H9 (cell line): ENCODE data around the gene NRG3. TPM values are rescaled to one million over a fixed set of nuclear protein-coding genes. Genes with fewer than 3 reads are reported as not detected.

ENCODE experiments used
- DNase-seq: peaks from one replicate; pipeline ENCODE4 v3.0.0-alpha.2; 2017
- H2AFZ ChIP-seq: one replicate; pipeline ENCODE4 v1.6.1; 2013; ENCODE audit warnings: mild to moderate bottlenecking, low read length, control low read depth, moderate library complexity
- H2AK5ac ChIP-seq: 2 replicates; pipeline ENCODE4 v1.6.1; 2013; ENCODE audit warnings: low read length, control low read depth, mixed read lengths; ENCODE audit not compliant: insufficient read length
- H2BK120ac ChIP-seq: one replicate; pipeline ENCODE4 v1.6.1; 2013; ENCODE audit warnings: low read depth, mild to moderate bottlenecking, low read length, control low read depth, inconsistent platforms; ENCODE audit not compliant: poor library complexity, severe bottlenecking
- H2BK12ac ChIP-seq: 2 replicates; pipeline ENCODE4 v1.6.1; 2013; ENCODE audit warnings: low read length, control low read depth, mixed read lengths, low read depth; ENCODE audit not compliant: insufficient read length
- H2BK15ac ChIP-seq: 2 replicates; pipeline ENCODE4 v1.6.1; 2013; ENCODE audit warnings: low read depth, low read length, control low read depth
- H2BK20ac ChIP-seq: one replicate; pipeline ENCODE4 v1.6.1; 2013; ENCODE audit warnings: low read depth, mild to moderate bottlenecking, low read length, control low read depth, inconsistent platforms; ENCODE audit not compliant: poor library complexity, severe bottlenecking
- H2BK5ac ChIP-seq: 2 replicates; pipeline ENCODE4 v1.6.1; 2013; ENCODE audit warnings: low read length, control low read depth, mixed read lengths; ENCODE audit not compliant: insufficient read length
- H3K14ac ChIP-seq: 2 replicates; pipeline ENCODE4 v1.6.1; 2013; ENCODE audit warnings: low read length, control low read depth; ENCODE audit not compliant: insufficient read depth
- H3K18ac ChIP-seq: 2 replicates; pipeline ENCODE4 v1.6.1; 2013; ENCODE audit warnings: low read depth, mild to moderate bottlenecking, mixed read lengths, low read length, control low read depth; ENCODE audit not compliant: insufficient read length
- H3K23ac ChIP-seq: 2 replicates; pipeline ENCODE4 v1.6.1; 2013; ENCODE audit warnings: low read length, control low read depth, mixed read lengths, low read depth; ENCODE audit not compliant: insufficient read length
- H3K23me2 ChIP-seq: 2 replicates; pipeline ENCODE4 v1.6.1; 2013; ENCODE audit warnings: low read depth, mild to moderate bottlenecking, mixed read lengths, low read length, control low read depth; ENCODE audit not compliant: insufficient read length, poor library complexity, severe bottlenecking
- H3K27ac ChIP-seq: 2 replicates; pipeline ENCODE4 v1.5.1; 2013; ENCODE audit warnings: low read length, control low read depth, mixed read lengths, low read depth; ENCODE audit not compliant: insufficient read length
- H3K27me3 ChIP-seq: 2 replicates; pipeline ENCODE4 v1.6.1; 2013; ENCODE audit warnings: low read length, control low read depth, inconsistent platforms; ENCODE audit not compliant: insufficient read depth
- H3K4ac ChIP-seq: 2 replicates; pipeline ENCODE4 v1.6.1; 2013; ENCODE audit warnings: low read depth, mild to moderate bottlenecking, control low read depth, inconsistent platforms, low read length, moderate library complexity
- H3K4me1 ChIP-seq: 2 replicates; pipeline ENCODE4 v1.6.1; 2013; ENCODE audit warnings: low read length, control low read depth, inconsistent platforms; ENCODE audit not compliant: insufficient read depth
- H3K4me2 ChIP-seq: 2 replicates; pipeline ENCODE4 v1.6.1; 2013; ENCODE audit warnings: low read length, control low read depth, mixed read lengths; ENCODE audit not compliant: insufficient read length, insufficient read depth
- H3K56ac ChIP-seq: 2 replicates; pipeline ENCODE4 v1.6.1; 2013; ENCODE audit warnings: low read depth, mild to moderate bottlenecking, mixed read lengths, low read length, control low read depth; ENCODE audit not compliant: insufficient read length
- H3K79me1 ChIP-seq: 2 replicates; pipeline ENCODE4 v1.6.1; 2013; ENCODE audit warnings: low read depth, mild to moderate bottlenecking, moderate library complexity, low read length, control low read depth, inconsistent platforms; ENCODE audit not compliant: insufficient read depth, poor library complexity, severe bottlenecking
- H3K79me2 ChIP-seq: 2 replicates; pipeline ENCODE4 v1.6.1; 2013; ENCODE audit warnings: low read length, control low read depth, inconsistent platforms; ENCODE audit not compliant: insufficient read depth
- H3K9ac ChIP-seq: 2 replicates; pipeline ENCODE4 v1.6.1; 2013; ENCODE audit warnings: low read length, control low read depth, mixed read lengths; ENCODE audit not compliant: insufficient read length; ENCODE audit errors: extremely low read depth
- H3K9me3 ChIP-seq: one replicate; pipeline ENCODE4 v1.6.1; 2013; ENCODE audit warnings: low read depth, low read length, inconsistent platforms; ENCODE audit not compliant: control insufficient read depth
- H3T11ph ChIP-seq: one replicate; pipeline ENCODE4 v1.6.1; 2013; ENCODE audit warnings: mild to moderate bottlenecking, low read length, control low read depth, inconsistent platforms
- H4K20me1 ChIP-seq: one replicate; pipeline ENCODE4 v1.6.1; 2013; ENCODE audit not compliant: control insufficient read depth, insufficient read length, insufficient read depth
- H4K5ac ChIP-seq: 2 replicates; pipeline ENCODE4 v1.6.1; 2013; ENCODE audit warnings: low read depth, mild to moderate bottlenecking, mixed read lengths, low read length, control low read depth; ENCODE audit not compliant: insufficient read length
- H4K8ac ChIP-seq: replicated peaks from 2 replicates; pipeline ENCODE4 v1.6.1; 2013; ENCODE audit warnings: low read length, control low read depth, mixed read lengths, low read depth; ENCODE audit not compliant: insufficient read length
- H4K91ac ChIP-seq: 2 replicates; pipeline ENCODE4 v1.6.1; 2013; ENCODE audit warnings: low read depth, mild to moderate bottlenecking, moderate library complexity, mixed read lengths, low read length, control low read depth; ENCODE audit not compliant: insufficient read length
- H3K27ac Mint-ChIP-seq, 3 experiments: 2 replicates in 2 of 3; 3 replicates in 1 of 3; pipeline ENCODE4 v1.8.0; 2020 to 2021; ENCODE audit warnings: mixed read lengths in 3 of 3, mild to moderate bottlenecking in 1 of 3, moderate library complexity in 1 of 3
- H3K27me3 Mint-ChIP-seq: 2 replicates; pipeline ENCODE4 v1.8.0; 2021; ENCODE audit warnings: low read depth, mild to moderate bottlenecking, moderate library complexity, mixed read lengths
- H3K36me3 Mint-ChIP-seq, 3 experiments: 2 replicates in 2 of 3; 3 replicates in 1 of 3; pipeline ENCODE4 v1.8.0; 2020 to 2021; ENCODE audit warnings: low read depth in 3 of 3, mixed read lengths in 3 of 3; ENCODE audit not compliant: insufficient read depth in 1 of 3
- H3K4me1 Mint-ChIP-seq, 2 experiments: 2 replicates each; pipeline ENCODE4 v1.8.0; 2020; ENCODE audit warnings: mixed read lengths in 2 of 2
- H3K4me3 Mint-ChIP-seq, 2 experiments: 2 replicates in 1 of 2; 3 replicates in 1 of 2; pipeline ENCODE4 v1.8.0; 2020 to 2021; ENCODE audit warnings: mild to moderate bottlenecking in 2 of 2, mixed read lengths in 2 of 2, moderate library complexity in 1 of 2
- H3K9me3 Mint-ChIP-seq, 2 experiments: 2 replicates in 1 of 2; 3 replicates in 1 of 2; pipeline ENCODE4 v1.8.0; 2020; ENCODE audit warnings: mild to moderate bottlenecking in 2 of 2, mixed read lengths in 2 of 2, moderate library complexity in 1 of 2
- WGBS: extraction: QIAGEN DNeasy Blood & Tissue Kit; methylation state at CpG from one replicate; pipeline ENCODE4 v1.1.7; 2013; ENCODE audit warnings: missing lambda C conversion rate, low lambda C conversion rate, mixed read lengths; ENCODE audit not compliant: insufficient read length; ENCODE audit errors: extremely low coverage; 5-methylcytosine and 5-hydroxymethylcytosine counted together
- total RNA-seq: library from RNA; stranded (reverse); gene quantifications from 2 replicates; pipeline ENCODE4 v1.2.1, GENCODE V29; 2021
- TF ChIP-seq, protein P1 (sequence below): fragments of 200-600 bp; sonication (generic); conservative IDR thresholded peaks from 3 replicates; pipeline ENCODE4 v1.8.0; 2021; ENCODE audit warnings: antibody characterized with exemption, mild to moderate bottlenecking

NRG3 gene
- total RNA-seq, 1 experiment from 2014 or later, result 1.6 TPM

DNA sequence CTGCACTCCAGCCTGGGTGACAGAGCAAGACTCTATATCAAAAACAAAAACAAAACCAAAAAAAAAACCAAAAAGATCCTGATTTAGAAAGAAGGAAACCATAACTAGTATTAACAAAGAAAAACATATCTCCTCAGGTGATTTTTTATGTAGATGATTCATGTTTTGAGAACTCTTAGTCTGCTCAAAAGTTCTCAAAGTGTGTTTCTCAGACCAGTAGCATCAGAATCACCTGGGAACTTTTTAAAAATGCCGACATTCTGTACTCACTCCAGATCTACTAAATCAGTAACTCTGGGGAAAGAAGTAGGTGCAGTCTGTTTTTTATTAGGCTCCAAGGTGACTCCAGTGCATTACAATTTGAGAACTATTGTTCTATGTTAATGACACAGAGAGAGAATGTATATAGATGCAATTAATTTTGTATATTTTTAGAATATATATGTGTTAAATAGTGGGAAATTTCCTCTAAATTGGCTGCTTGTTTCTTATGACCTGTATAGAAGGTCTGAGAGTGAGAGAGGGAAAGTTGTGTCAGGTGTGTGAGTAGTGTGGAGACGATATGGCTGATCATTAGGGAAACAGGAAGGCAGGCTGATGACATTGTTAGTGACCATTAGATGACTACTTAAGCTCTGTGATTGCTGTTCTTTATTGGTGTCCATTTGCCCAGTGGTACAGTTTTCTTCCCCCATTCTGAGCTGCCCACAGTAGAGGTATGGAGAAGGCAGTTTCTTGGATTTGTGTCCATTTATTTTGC lies 1075.0 kb downstream of the NRG3 start:
- Histone ChIP-seq H3K27me3 (no peaks in the 10 kb centered on the region), H3T11ph (no peak overlapping the region), H3K23me2 (no peaks in the 10 kb centered on the region), H2BK15ac (no peak overlapping the region), H4K5ac (no peak overlapping the region), H3K4me1 (no peaks in the 10 kb centered on the region), H2BK5ac (no peak overlapping the region), H3K4me2 (no peak overlapping the region), H3K56ac (no peak overlapping the region), H4K91ac (no peak overlapping the region), H3K79me2 (no peaks in the 10 kb centered on the region), H3K79me1 (no peaks in the 10 kb centered on the region), H2BK20ac (no peak overlapping the region), H3K23ac (no peak overlapping the region), H3K4ac (no peak overlapping the region), H2AFZ (no peak overlapping the region), H2AK5ac (no peak overlapping the region), H3K18ac (no peak overlapping the region), H3K9me3 (no peaks in the 10 kb centered on the region), H3K27ac (no peak overlapping the region), H4K8ac (no peak overlapping the region), H3K14ac (no peak overlapping the region), H2BK120ac (no peak overlapping the region), H2BK12ac (no peak overlapping the region), H4K20me1 (no peaks in the 10 kb centered on the region), H3K9ac (no peak overlapping the region)
- Mint-ChIP-seq H3K36me3 (peaks cover 0 to 6% (median 0%) of the 10 kb centered on the region in 3 experiments; a peak in 1 of 7 replicates), H3K4me1 (no peaks in the 10 kb centered on the region), H3K9me3 (peaks cover 7 to 10% of the 10 kb centered on the region in 2 experiments; a peak in 3 of 5 replicates), H3K27ac (no peak overlapping the region), H3K27me3 (no peaks in the 10 kb centered on the region; the same call in 1 of the 2 replicates), H3K4me3 (no peak overlapping the region)
- no peak for DNase-seq
- TF ChIP-seq, protein P1, sequence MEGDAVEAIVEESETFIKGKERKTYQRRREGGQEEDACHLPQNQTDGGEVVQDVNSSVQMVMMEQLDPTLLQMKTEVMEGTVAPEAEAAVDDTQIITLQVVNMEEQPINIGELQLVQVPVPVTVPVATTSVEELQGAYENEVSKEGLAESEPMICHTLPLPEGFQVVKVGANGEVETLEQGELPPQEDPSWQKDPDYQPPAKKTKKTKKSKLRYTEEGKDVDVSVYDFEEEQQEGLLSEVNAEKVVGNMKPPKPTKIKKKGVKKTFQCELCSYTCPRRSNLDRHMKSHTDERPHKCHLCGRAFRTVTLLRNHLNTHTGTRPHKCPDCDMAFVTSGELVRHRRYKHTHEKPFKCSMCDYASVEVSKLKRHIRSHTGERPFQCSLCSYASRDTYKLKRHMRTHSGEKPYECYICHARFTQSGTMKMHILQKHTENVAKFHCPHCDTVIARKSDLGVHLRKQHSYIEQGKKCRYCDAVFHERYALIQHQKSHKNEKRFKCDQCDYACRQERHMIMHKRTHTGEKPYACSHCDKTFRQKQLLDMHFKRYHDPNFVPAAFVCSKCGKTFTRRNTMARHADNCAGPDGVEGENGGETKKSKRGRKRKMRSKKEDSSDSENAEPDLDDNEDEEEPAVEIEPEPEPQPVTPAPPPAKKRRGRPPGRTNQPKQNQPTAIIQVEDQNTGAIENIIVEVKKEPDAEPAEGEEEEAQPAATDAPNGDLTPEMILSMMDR, result no peak
- no CpG with 5 or more reads among the region's 2 CpGs for WGBS
